ENCODE data around the gene PLCB1. TPM values are rescaled to one million over a fixed set of nuclear protein-coding genes. Genes with fewer than 3 reads are reported as not detected.

The PLCB1 gene
- polyA plus RNA-seq, 1 donor (not counting 4 experiments of a cell fraction or from before 2014, with no cell fraction given): 0.37 TPM

DNA sequence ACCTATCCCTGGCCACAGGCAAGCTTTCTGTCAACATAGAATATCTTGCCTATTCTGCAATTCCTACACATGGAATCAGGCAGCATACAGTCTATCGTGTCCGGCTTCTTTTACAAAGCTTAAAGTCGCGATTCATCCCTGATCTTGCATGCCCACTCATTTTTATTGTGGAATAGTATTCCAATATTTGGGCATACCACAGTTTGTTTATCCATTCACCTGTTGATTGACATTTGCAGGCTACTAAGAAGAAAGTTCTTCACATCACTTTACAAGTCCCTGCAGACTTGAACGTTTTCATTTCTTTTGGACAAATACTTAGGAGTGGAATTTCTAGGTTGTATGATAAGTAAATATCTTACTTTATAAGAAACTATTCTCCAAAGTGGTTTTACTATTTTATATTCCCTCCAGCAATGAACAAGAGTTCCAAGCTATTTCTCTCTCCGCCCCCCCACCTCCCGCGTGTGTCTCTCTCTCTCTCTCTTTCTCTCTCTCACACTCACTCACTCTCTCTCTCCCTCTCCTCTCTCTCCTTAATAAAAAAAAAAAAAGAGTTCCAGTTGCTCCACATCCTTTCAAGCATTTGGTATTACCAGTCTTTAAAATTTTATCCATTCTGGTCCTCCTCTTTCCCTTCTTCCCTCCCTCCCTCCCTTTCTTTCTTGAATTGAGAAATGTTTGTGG is 1.1 kb upstream of the PLCB1 start:
- FAIRE-seq: no peak

DNA sequence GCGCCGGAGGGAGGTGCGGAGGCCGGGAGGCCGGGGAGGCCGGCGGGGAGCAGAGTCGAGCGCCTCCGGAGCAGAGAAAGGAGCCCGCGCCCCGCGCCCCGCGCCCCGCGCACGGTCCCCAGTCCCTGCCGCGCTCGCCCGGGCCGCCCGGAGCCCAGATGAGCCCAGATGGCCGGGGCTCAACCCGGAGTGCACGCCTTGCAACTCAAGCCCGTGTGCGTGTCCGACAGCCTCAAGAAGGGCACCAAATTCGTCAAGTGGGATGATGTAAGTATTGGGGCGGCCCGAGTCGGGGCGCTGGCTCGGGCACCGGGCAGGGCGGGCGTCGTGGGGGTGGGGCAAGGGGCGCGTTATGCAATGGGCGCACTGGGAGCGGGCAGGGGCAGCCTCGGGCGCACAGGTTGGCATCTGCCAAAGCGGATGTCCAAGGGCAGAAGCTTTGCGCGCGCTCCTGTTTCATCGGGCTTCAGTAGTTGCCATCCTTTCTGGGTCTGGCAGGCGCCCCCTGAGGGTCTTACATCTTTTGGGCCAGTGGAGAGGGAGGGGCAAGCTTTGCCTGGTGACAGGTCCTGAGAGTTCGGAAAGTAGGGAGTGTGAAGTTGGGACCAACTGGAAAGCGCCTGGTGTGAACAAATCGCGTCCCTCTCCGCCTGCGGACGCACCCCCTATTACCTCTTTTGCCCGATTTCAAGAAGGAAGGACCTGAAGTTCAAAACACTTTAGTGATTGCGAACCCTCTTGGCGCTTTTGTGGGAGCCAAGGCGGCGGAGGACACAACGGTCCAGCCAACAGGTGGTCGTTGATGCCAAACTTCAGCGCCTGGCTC is 631 bp downstream of the PLCB1 start:
- dilution Hi-C loops (cut with MboI; ENCODE audit: extremely low pct_ligation_motif_present, low sequenced_read_pairs): no loop called here
- TF ChIP-seq, protein P1, sequence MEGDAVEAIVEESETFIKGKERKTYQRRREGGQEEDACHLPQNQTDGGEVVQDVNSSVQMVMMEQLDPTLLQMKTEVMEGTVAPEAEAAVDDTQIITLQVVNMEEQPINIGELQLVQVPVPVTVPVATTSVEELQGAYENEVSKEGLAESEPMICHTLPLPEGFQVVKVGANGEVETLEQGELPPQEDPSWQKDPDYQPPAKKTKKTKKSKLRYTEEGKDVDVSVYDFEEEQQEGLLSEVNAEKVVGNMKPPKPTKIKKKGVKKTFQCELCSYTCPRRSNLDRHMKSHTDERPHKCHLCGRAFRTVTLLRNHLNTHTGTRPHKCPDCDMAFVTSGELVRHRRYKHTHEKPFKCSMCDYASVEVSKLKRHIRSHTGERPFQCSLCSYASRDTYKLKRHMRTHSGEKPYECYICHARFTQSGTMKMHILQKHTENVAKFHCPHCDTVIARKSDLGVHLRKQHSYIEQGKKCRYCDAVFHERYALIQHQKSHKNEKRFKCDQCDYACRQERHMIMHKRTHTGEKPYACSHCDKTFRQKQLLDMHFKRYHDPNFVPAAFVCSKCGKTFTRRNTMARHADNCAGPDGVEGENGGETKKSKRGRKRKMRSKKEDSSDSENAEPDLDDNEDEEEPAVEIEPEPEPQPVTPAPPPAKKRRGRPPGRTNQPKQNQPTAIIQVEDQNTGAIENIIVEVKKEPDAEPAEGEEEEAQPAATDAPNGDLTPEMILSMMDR (optimal IDR thresholded peaks at IDR 0.05 in 1 of 3, IDR thresholded peaks at IDR 0.05 in 1 of 3, conservative IDR thresholded peaks at IDR 0.05 in 1 of 3; ENCODE audit: extremely low read depth in 1 of 3, insufficient read depth in 2 of 3, low read length in 3 of 3): no peak
- peak; percentile 60 for TF ChIP-seq EZH2 (IDR thresholded peaks at IDR 0.05; ENCODE audit: low read length)
- Histone ChIP-seq H3K9me3 (ENCODE audit: control insufficient read depth, low read depth, low read length) (no peaks in the 10 kb centered on the region), H3K4me2 (ENCODE audit: control insufficient read depth, extremely low read depth, insufficient read depth, low read depth, low read length) (peak overlapping the region; percentile 62), H3K36me3 (ENCODE audit: control insufficient read depth in 2 of 2, extremely low read depth in 1 of 2, insufficient read depth in 2 of 2, low read length in 2 of 2) (no peaks in the 10 kb centered on the region), H3K4me3 (ENCODE audit: control insufficient read depth in 2 of 3, extremely low read depth in 1 of 3, insufficient read depth in 2 of 3, low read depth in 1 of 3, low read length in 3 of 3) (peak overlapping the region; percentile 31 to 57 (median 38)), H4K20me1 (ENCODE audit: control insufficient read depth, extremely low read depth, insufficient read depth, low read length) (no peaks in the 10 kb centered on the region), H3K9me1 (ENCODE audit: control insufficient read depth, extremely low read depth, insufficient read depth, low read length) (no peaks in the 10 kb centered on the region), H3K27ac (ENCODE audit: control insufficient read depth, insufficient read depth, low read length) (no peak overlapping the region), H3K4me1 (ENCODE audit: control insufficient read depth, extremely low read depth, insufficient read depth, low read length) (peaks cover 3% of the 10 kb centered on the region), H3K27me3 (ENCODE audit: control insufficient read depth, extremely low read depth, insufficient read depth, low read length) (peaks cover 29% of the 10 kb centered on the region), H2AFZ (ENCODE audit: control insufficient read depth, low read length) (peak overlapping the region; percentile 5), H3K9ac (ENCODE audit: control insufficient read depth, extremely low read depth, insufficient read depth, low read length) (no peak overlapping the region), H3K79me2 (ENCODE audit: control insufficient read depth, insufficient read depth, low read length) (no peaks in the 10 kb centered on the region)
- FAIRE-seq: no peak
- no peak for DNase-seq (ENCODE audit: low read depth, low spot score)

More for the DNA sequence above, 1.1 kb upstream of the PLCB1 start:
- H3K4me3 ChIP-seq (ENCODE audit: control insufficient read depth in 2 of 3, extremely low read depth in 1 of 3, insufficient read depth in 2 of 3, low read depth in 1 of 3, low read length in 3 of 3): no peak overlapping the region
- no peaks in the 10 kb centered on the region for H3K9me1 ChIP-seq (ENCODE audit: control insufficient read depth, extremely low read depth, insufficient read depth, low read length)
- no peaks in the 10 kb centered on the region for H4K20me1 ChIP-seq (ENCODE audit: control insufficient read depth, extremely low read depth, insufficient read depth, low read length)
- dilution Hi-C loops (cut with MboI; ENCODE audit: extremely low pct_ligation_motif_present, low sequenced_read_pairs): no loop called here
- peaks cover 29% of the 10 kb centered on the region for H3K27me3 ChIP-seq (ENCODE audit: control insufficient read depth, extremely low read depth, insufficient read depth, low read length)
- DNase-seq (ENCODE audit: low read depth, low spot score): no peak
- H3K4me2 ChIP-seq (ENCODE audit: control insufficient read depth, extremely low read depth, insufficient read depth, low read depth, low read length): no peak overlapping the region
- no peak overlapping the region for H2AFZ ChIP-seq (ENCODE audit: control insufficient read depth, low read length)
- H3K27ac ChIP-seq (ENCODE audit: control insufficient read depth, insufficient read depth, low read length): no peak overlapping the region
- no peak for TF ChIP-seq EZH2 (IDR thresholded peaks at IDR 0.05; ENCODE audit: low read length)
- TF ChIP-seq, protein P1 (optimal IDR thresholded peaks at IDR 0.05 in 1 of 3, IDR thresholded peaks at IDR 0.05 in 1 of 3, conservative IDR thresholded peaks at IDR 0.05 in 1 of 3; ENCODE audit: extremely low read depth in 1 of 3, insufficient read depth in 2 of 3, low read length in 3 of 3): no peak
- H3K4me1 ChIP-seq (ENCODE audit: control insufficient read depth, extremely low read depth, insufficient read depth, low read length): peaks cover 3% of the 10 kb centered on the region
- no peaks in the 10 kb centered on the region for H3K79me2 ChIP-seq (ENCODE audit: control insufficient read depth, insufficient read depth, low read length)
- H3K9ac ChIP-seq (ENCODE audit: control insufficient read depth, extremely low read depth, insufficient read depth, low read length): no peak overlapping the region
- no peaks in the 10 kb centered on the region for H3K9me3 ChIP-seq (ENCODE audit: control insufficient read depth, low read depth, low read length)
- H3K36me3 ChIP-seq (ENCODE audit: control insufficient read depth in 2 of 2, extremely low read depth in 1 of 2, insufficient read depth in 2 of 2, low read length in 2 of 2): no peaks in the 10 kb centered on the region

Measured in keratinocyte (primary cell).